ENCODE measurements around the gene XPNPEP1. TPM values are rescaled to one million over a fixed set of nuclear protein-coding genes. Genes with fewer than 3 reads are reported as not detected.
"Not testable (repeated sequence)": the region's sequence is repeated elsewhere in the genome, so short reads cannot be mapped to it uniquely, and the experiment has no call there.

XPNPEP1 gene
- total and polyA plus RNA-seq, 3 experiments from 2014 or later, result 29.7 to 56.1 (median 50.2) TPM

- ChIA-PET POLR2A (no interaction called here), CTCF (no interaction called here)
- no peaks in the 10 kb centered on the region for H3K27me3 ChIP-seq (ENCODE audit: insufficient read depth, low read length, poor library complexity, severe bottlenecking)
- peaks cover 0 to 5% (median 0%) of the 10 kb centered on the region in 3 donors for H3K36me3 Mint-ChIP-seq
- H3K4me3 Mint-ChIP-seq, result peak overlapping the region in 2 of 7 donors; percentile 13 to 67
- peak overlapping the region in 2 of 8 donors; percentile 10 to 24 for H3K27ac Mint-ChIP-seq
- no peaks in the 10 kb centered on the region for H3K9me3 ChIP-seq (ENCODE audit: low read length)
- peaks cover 0 to 1% of the 10 kb centered on the region in 2 donors for H3K27me3 Mint-ChIP-seq
- no peaks in the 10 kb centered on the region for H3K36me3 ChIP-seq (ENCODE audit: insufficient read depth, low read length)
- no peak overlapping the region for H3K4me3 ChIP-seq (ENCODE audit: low read length)
- H3K4me1 ChIP-seq (ENCODE audit: insufficient read depth, low read length), result peaks cover 23% of the 10 kb centered on the region
- H3K27ac ChIP-seq (ENCODE audit: low read depth, low read length), result no peak overlapping the region
- H3K9me3 Mint-ChIP-seq, result no peaks in the 10 kb centered on the region
- H3K4me1 Mint-ChIP-seq, result peaks cover 27 to 31% (median 30%) of the 10 kb centered on the region in 3 donors
- no peak for DNase-seq
Measured at GRCh38 chr10:109926061-109926745, 2.9 kb upstream of the XPNPEP1 start.

- Histone ChIP-seq H3K27me3 (ENCODE audit: insufficient read depth, low read length, poor library complexity, severe bottlenecking) (no peaks in the 10 kb centered on the region), H3K36me3 (ENCODE audit: insufficient read depth, low read length) (no peaks in the 10 kb centered on the region), H3K9me3 (ENCODE audit: low read length) (no peaks in the 10 kb centered on the region), H3K27ac (ENCODE audit: low read depth, low read length) (no peak overlapping the region), H3K4me3 (ENCODE audit: low read length) (no peak overlapping the region), H3K4me1 (ENCODE audit: insufficient read depth, low read length) (peaks cover 34% of the 10 kb centered on the region)
- ChIA-PET CTCF (no interaction called here), POLR2A (no interaction called here)
- Mint-ChIP-seq H3K27ac (peak overlapping the region in 2 of 8 donors; percentile 12 to 97), H3K4me1 (peaks cover 38 to 43% (median 41%) of the 10 kb centered on the region in 3 donors), H3K9me3 (no peaks in the 10 kb centered on the region), H3K4me3 (peak overlapping the region in 2 of 7 donors; percentile 78 to 95), H3K27me3 (peaks cover 0 to 1% of the 10 kb centered on the region in 2 donors), H3K36me3 (peaks cover 0 to 5% (median 0%) of the 10 kb centered on the region in 3 donors)
- no peak for DNase-seq
Measured at GRCh38 chr10:109924967-109925620, 1.8 kb upstream of the XPNPEP1 start.

GRCh38 chr10:109924087-109924486, 776 bp upstream of the XPNPEP1 start:
- peaks cover 47 to 53% (median 51%) of the 10 kb centered on the region in 3 donors for H3K4me1 Mint-ChIP-seq
- H3K4me3 Mint-ChIP-seq, result peak overlapping the region; percentile 58 to 95 (median 82)
- ChIA-PET CTCF (interaction anchor here (1.2 kb wide), 1 partner anchor 10 kb away, joined by 4 read pairs; no protein-coding TSS in a partner anchor), POLR2A (no interaction called here)
- H3K4me1 ChIP-seq (ENCODE audit: insufficient read depth, low read length), result peaks cover 44% of the 10 kb centered on the region
- no peaks in the 10 kb centered on the region for H3K9me3 Mint-ChIP-seq
- H3K4me3 ChIP-seq (ENCODE audit: low read length), result peak overlapping the region; percentile 71
- H3K36me3 Mint-ChIP-seq, result peaks cover 0 to 5% (median 0%) of the 10 kb centered on the region in 3 donors
- peaks cover 0 to 1% of the 10 kb centered on the region in 2 donors for H3K27me3 Mint-ChIP-seq
- H3K36me3 ChIP-seq (ENCODE audit: insufficient read depth, low read length), result no peaks in the 10 kb centered on the region
- no peaks in the 10 kb centered on the region for H3K27me3 ChIP-seq (ENCODE audit: insufficient read depth, low read length, poor library complexity, severe bottlenecking)
- no peaks in the 10 kb centered on the region for H3K9me3 ChIP-seq (ENCODE audit: low read length)
- no peak for DNase-seq
- peak overlapping the region; percentile 63 for H3K27ac ChIP-seq (ENCODE audit: low read depth, low read length)
- peak overlapping the region; percentile 41 to 97 (median 82) for H3K27ac Mint-ChIP-seq

GRCh38 chr10:109922358-109922975, 844 bp downstream of the XPNPEP1 start:
- ChIA-PET POLR2A (no interaction called here), CTCF (interaction anchor here (1.4 kb wide), 1 partner anchor 38 kb away, joined by 5 read pairs; no protein-coding TSS in a partner anchor)
- Mint-ChIP-seq H3K36me3 (peaks cover 0 to 5% (median 0%) of the 10 kb centered on the region in 3 donors), H3K27ac (peak overlapping the region; percentile 93 to 98 (median 96)), H3K27me3 (peaks cover 0 to 1% of the 10 kb centered on the region in 2 donors), H3K4me3 (peak overlapping the region; percentile 89 to 95 (median 91)), H3K9me3 (no peaks in the 10 kb centered on the region), H3K4me1 (peaks cover 56 to 63% (median 61%) of the 10 kb centered on the region in 3 donors)
- H3K27ac ChIP-seq (ENCODE audit: low read depth, low read length), result peak overlapping the region; percentile 86
- no peaks in the 10 kb centered on the region for H3K27me3 ChIP-seq (ENCODE audit: insufficient read depth, low read length, poor library complexity, severe bottlenecking)
- H3K4me3 ChIP-seq (ENCODE audit: low read length), result peak overlapping the region; percentile 68
- DNase-seq, result no peak
- peaks cover 47% of the 10 kb centered on the region for H3K4me1 ChIP-seq (ENCODE audit: insufficient read depth, low read length)
- H3K36me3 ChIP-seq (ENCODE audit: insufficient read depth, low read length), result no peaks in the 10 kb centered on the region
- no peaks in the 10 kb centered on the region for H3K9me3 ChIP-seq (ENCODE audit: low read length)

- H3K27me3 ChIP-seq (ENCODE audit: insufficient read depth, low read length, poor library complexity, severe bottlenecking), result no peaks in the 10 kb centered on the region
- H3K9me3 ChIP-seq (ENCODE audit: low read length), result no peaks in the 10 kb centered on the region
- H3K27me3 Mint-ChIP-seq, result peaks cover 0 to 1% of the 10 kb centered on the region in 2 donors
- H3K36me3 ChIP-seq (ENCODE audit: insufficient read depth, low read length), result no peaks in the 10 kb centered on the region
- peak in 4 of 5 donors; percentile 18 to 61 (median 36) for DNase-seq
- peaks cover 67% of the 10 kb centered on the region for H3K4me1 ChIP-seq (ENCODE audit: insufficient read depth, low read length)
- CTCF ChIA-PET, result interaction anchor here (1.1 kb wide), 1 partner anchor 10 kb away, joined by 4 read pairs; no protein-coding TSS in a partner anchor
- peaks cover 79 to 86% (median 83%) of the 10 kb centered on the region in 3 donors for H3K4me1 Mint-ChIP-seq
- H3K36me3 Mint-ChIP-seq, result peaks cover 0 to 5% (median 4%) of the 10 kb centered on the region in 3 donors
- POLR2A ChIA-PET, result no interaction called here
- no peak overlapping the region for H3K27ac ChIP-seq (ENCODE audit: low read depth, low read length)
- H3K27ac Mint-ChIP-seq, result peak overlapping the region; percentile 56 to 97 (median 96)
- peak overlapping the region; percentile 4 to 62 (median 33) for H3K4me3 Mint-ChIP-seq
- no peaks in the 10 kb centered on the region for H3K9me3 Mint-ChIP-seq
- H3K4me3 ChIP-seq (ENCODE audit: low read length), result no peak overlapping the region
Measured at GRCh38 chr10:109920016-109920415, 3.3 kb downstream of the XPNPEP1 start.

GRCh38 chr10:109919220-109919619, 4.1 kb downstream of the XPNPEP1 start:
- ChIA-PET CTCF (interaction anchor here (1.1 kb wide), 1 partner anchor 9 kb away, joined by 4 read pairs; no protein-coding TSS in a partner anchor), POLR2A (no interaction called here)
- H3K36me3 Mint-ChIP-seq, result peaks cover 3 to 8% (median 6%) of the 10 kb centered on the region in 3 donors
- H3K27ac ChIP-seq (ENCODE audit: low read depth, low read length), result no peak overlapping the region
- no peak for DNase-seq
- no peak overlapping the region for H3K4me3 ChIP-seq (ENCODE audit: low read length)
- peaks cover 75% of the 10 kb centered on the region for H3K4me1 ChIP-seq (ENCODE audit: insufficient read depth, low read length)
- no peaks in the 10 kb centered on the region for H3K9me3 Mint-ChIP-seq
- no peaks in the 10 kb centered on the region for H3K9me3 ChIP-seq (ENCODE audit: low read length)
- no peaks in the 10 kb centered on the region for H3K36me3 ChIP-seq (ENCODE audit: insufficient read depth, low read length)
- H3K27ac Mint-ChIP-seq, result peak overlapping the region in 7 of 8 donors; percentile 9 to 97 (median 43)
- H3K27me3 Mint-ChIP-seq, result peaks cover 0 to under 1% of the 10 kb centered on the region in 2 donors
- H3K4me3 Mint-ChIP-seq, result peak overlapping the region in 4 of 7 donors; percentile 18 to 59 (median 38)
- peaks cover 79 to 87% (median 82%) of the 10 kb centered on the region in 3 donors for H3K4me1 Mint-ChIP-seq
- H3K27me3 ChIP-seq (ENCODE audit: insufficient read depth, low read length, poor library complexity, severe bottlenecking), result no peaks in the 10 kb centered on the region

GRCh38 chr10:109918707-109919106, 4.6 kb downstream of the XPNPEP1 start:
- peak overlapping the region in 4 of 8 donors; percentile 19 to 97 (median 72) for H3K27ac Mint-ChIP-seq
- H3K9me3 Mint-ChIP-seq; H3K27me3 Mint-ChIP-seq; H3K27me3 ChIP-seq (ENCODE audit: insufficient read depth, low read length, poor library complexity, severe bottlenecking); H3K36me3 ChIP-seq (ENCODE audit: insufficient read depth, low read length); H3K4me3 ChIP-seq (ENCODE audit: low read length); H3K36me3 Mint-ChIP-seq; POLR2A ChIA-PET; H3K9me3 ChIP-seq (ENCODE audit: low read length); H3K27ac ChIP-seq (ENCODE audit: low read depth, low read length); DNase-seq: not testable (repeated sequence)
- H3K4me3 Mint-ChIP-seq, result peak overlapping the region in 1 of 7 donors; percentile 47
- H3K4me1 ChIP-seq (ENCODE audit: insufficient read depth, low read length), result peaks cover 75% of the 10 kb centered on the region
- peaks cover 79 to 87% (median 82%) of the 10 kb centered on the region in 3 donors for H3K4me1 Mint-ChIP-seq
- CTCF ChIA-PET, result interaction anchor here (0.7 kb wide), 1 partner anchor 15 kb away, joined by 3 read pairs; no protein-coding TSS in a partner anchor

All from CD8-positive, alpha-beta memory T cell (primary cell).